Measurements from ENCODE around the gene FOXD4L4.
"Not testable (repeated sequence)": the region's sequence is repeated elsewhere in the genome, so short reads cannot be mapped to it uniquely, and the experiment has no call there.

The FOXD4L4 gene

GRCh38 chr9:65737096-65737564, at the start of gene FOXD4L4:
TSS of gene FOXD4L4 (plus strand) at chr9:65737146. CDS start at chr9:65737146, 0 bp downstream.
- not testable (repeated sequence) for H3K36me3 ChIP-seq (ENCODE audit: insufficient read depth, low read length); H3K4me3 ChIP-seq; H3K27ac ChIP-seq; H3K9ac ChIP-seq (ENCODE audit: insufficient read length); H3K9me3 ChIP-seq (ENCODE audit: low read depth, low read length); DNase-seq (ENCODE audit: low read depth, low spot score)

GRCh38 chr9:65703550-65703949, 33.4 kb upstream of the FOXD4L4 start:
- H3K36me3 ChIP-seq (ENCODE audit: insufficient read depth, low read length); H3K9ac ChIP-seq (ENCODE audit: insufficient read length); H3K4me3 ChIP-seq; H3K9me3 ChIP-seq (ENCODE audit: low read depth, low read length); H3K27ac ChIP-seq; DNase-seq (ENCODE audit: low read depth, low spot score): not testable (repeated sequence)

- not testable (repeated sequence) for H3K27ac ChIP-seq; H3K4me3 ChIP-seq; H3K9ac ChIP-seq (ENCODE audit: insufficient read length); DNase-seq (ENCODE audit: low read depth, low spot score); H3K9me3 ChIP-seq (ENCODE audit: low read depth, low read length); H3K36me3 ChIP-seq (ENCODE audit: insufficient read depth, low read length)
Measured at GRCh38 chr9:65714445-65714844, 22.5 kb upstream of the FOXD4L4 start.

- H3K36me3 ChIP-seq (ENCODE audit: insufficient read depth, low read length); H3K9me3 ChIP-seq (ENCODE audit: low read depth, low read length); H3K27ac ChIP-seq; H3K4me3 ChIP-seq; DNase-seq (ENCODE audit: low read depth, low spot score); H3K9ac ChIP-seq (ENCODE audit: insufficient read length): not testable (repeated sequence)
Measured at GRCh38 chr9:65738133-65738532, 1.2 kb downstream of the FOXD4L4 start.

Measured in SK-N-MC (cell line).